Stomach (tissue), 4 donors: ENCODE measurements around the gene C1GALT1.
"Not testable (repeated sequence)": the region's sequence is repeated elsewhere in the genome, so short reads cannot be mapped to it uniquely, and the experiment has no call there.

Experiments used
- EP300 ChIP-seq: sonication (generic); formaldehyde crosslinking; IDR thresholded peaks from one replicate; pipeline ENCODE4 v1.6.1; 2017; ENCODE audit warnings: antibody characterized with exemption
- POLR2A ChIP-seq, 4 donors: fragments of 450-650 bp; IDR thresholded peaks; one replicate each; pipeline ENCODE4 v1.6.1; 2016; ENCODE audit warnings: antibody characterized with exemption in 4 of 4, control low read depth in 2 of 4, mild to moderate bottlenecking in 1 of 4, moderate library complexity in 1 of 4
- POLR2AphosphoS5 ChIP-seq, 3 donors: sonication (generic); formaldehyde crosslinking; IDR thresholded peaks; one replicate each; pipeline ENCODE4 v1.6.1; 2016; ENCODE audit warnings: antibody characterized with exemption in 3 of 3
- TF ChIP-seq, protein P1 (sequence below), 7 experiments: fragments of 450-650 bp in 4 of 7; fragments of 200-600 bp in 3 of 7; sonication (generic) in 3 of 7; IDR thresholded peaks; one replicate each; pipeline ENCODE4 v1.5.1; 2016 to 2019; ENCODE audit warnings: antibody characterized with exemption in 7 of 7, control low read depth in 2 of 7, mild to moderate bottlenecking in 1 of 7

DNA sequence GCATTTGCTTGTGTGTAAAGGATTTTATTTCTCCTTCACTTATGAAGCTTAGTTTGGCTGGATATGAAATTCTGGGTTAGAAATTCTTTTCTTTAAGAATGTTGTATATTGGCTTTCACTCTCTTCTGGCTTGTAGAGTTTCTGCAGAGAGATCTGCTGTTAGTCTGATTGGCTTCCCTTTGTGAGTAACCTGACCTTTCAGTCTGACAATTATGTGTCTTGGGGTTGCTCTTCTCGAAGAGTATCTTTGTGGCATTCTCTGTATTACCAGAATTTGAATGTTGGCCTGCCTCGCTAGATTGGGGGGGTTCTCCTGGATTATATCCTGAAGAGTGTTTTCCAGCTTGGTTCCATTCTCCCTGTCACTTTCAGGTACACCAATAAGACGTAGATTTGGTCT is 17.9 kb downstream of the C1GALT1 start:
- not testable (repeated sequence) for TF ChIP-seq POLR2A (IDR thresholded peaks at IDR 0.05); POLR2AphosphoS5 (IDR thresholded peaks at IDR 0.05); EP300
- TF ChIP-seq, protein P1, sequence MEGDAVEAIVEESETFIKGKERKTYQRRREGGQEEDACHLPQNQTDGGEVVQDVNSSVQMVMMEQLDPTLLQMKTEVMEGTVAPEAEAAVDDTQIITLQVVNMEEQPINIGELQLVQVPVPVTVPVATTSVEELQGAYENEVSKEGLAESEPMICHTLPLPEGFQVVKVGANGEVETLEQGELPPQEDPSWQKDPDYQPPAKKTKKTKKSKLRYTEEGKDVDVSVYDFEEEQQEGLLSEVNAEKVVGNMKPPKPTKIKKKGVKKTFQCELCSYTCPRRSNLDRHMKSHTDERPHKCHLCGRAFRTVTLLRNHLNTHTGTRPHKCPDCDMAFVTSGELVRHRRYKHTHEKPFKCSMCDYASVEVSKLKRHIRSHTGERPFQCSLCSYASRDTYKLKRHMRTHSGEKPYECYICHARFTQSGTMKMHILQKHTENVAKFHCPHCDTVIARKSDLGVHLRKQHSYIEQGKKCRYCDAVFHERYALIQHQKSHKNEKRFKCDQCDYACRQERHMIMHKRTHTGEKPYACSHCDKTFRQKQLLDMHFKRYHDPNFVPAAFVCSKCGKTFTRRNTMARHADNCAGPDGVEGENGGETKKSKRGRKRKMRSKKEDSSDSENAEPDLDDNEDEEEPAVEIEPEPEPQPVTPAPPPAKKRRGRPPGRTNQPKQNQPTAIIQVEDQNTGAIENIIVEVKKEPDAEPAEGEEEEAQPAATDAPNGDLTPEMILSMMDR (IDR thresholded peaks at IDR 0.05) = not testable (repeated sequence)
